HEK293 (cell line): Measurements from ENCODE around the gene SZT2.

Source experiments
- CTCF ChIP-seq: fragments of 450-650 bp; formaldehyde crosslinking; IDR thresholded peaks from 2 replicates; pipeline ENCODE4 v1.5.1; 2016; ENCODE audit warnings: missing biosample characterization, missing genetic modification characterization
- GLI4 ChIP-seq: fragments of 450-650 bp; formaldehyde crosslinking; IDR thresholded peaks from 2 replicates; pipeline ENCODE4 v1.5.1; 2016; ENCODE audit warnings: missing biosample characterization, missing genetic modification characterization
- PATZ1 ChIP-seq: fragments of 450-650 bp; formaldehyde crosslinking; IDR thresholded peaks from 2 replicates; pipeline ENCODE4 v1.5.1; 2016; ENCODE audit warnings: missing biosample characterization, missing genetic modification characterization
- REPIN1 ChIP-seq: fragments of 450-650 bp; formaldehyde crosslinking; IDR thresholded peaks from 2 replicates; pipeline ENCODE4 v1.5.1; 2017; ENCODE audit warnings: missing biosample characterization, missing genetic modification characterization, low read depth
- ZNF423 ChIP-seq: fragments of 450-650 bp; formaldehyde crosslinking; IDR thresholded peaks from 2 replicates; pipeline ENCODE4 v1.5.1; 2016; ENCODE audit warnings: missing biosample characterization, missing genetic modification characterization
- ZNF510 ChIP-seq: fragments of 450-650 bp; formaldehyde crosslinking; IDR thresholded peaks from 2 replicates; pipeline ENCODE4 v1.5.1; 2018; ENCODE audit warnings: mild to moderate bottlenecking, missing genetic modification characterization, missing biosample characterization; ENCODE audit not compliant: insufficient replicate concordance

GRCh38 chr1:43405876-43406234 lies 16.2 kb downstream of the SZT2 start:
- TF ChIP-seq CTCF (no peak), PATZ1 (tag by site-specific recombination) (no peak), ZNF423 (tag by site-specific recombination) (no peak), REPIN1 (tag by site-specific recombination) (no peak), GLI4 (no peak), ZNF510 (tag by site-specific recombination) (no peak)
